Measurements from ENCODE around the gene ATP8A1.

DNA sequence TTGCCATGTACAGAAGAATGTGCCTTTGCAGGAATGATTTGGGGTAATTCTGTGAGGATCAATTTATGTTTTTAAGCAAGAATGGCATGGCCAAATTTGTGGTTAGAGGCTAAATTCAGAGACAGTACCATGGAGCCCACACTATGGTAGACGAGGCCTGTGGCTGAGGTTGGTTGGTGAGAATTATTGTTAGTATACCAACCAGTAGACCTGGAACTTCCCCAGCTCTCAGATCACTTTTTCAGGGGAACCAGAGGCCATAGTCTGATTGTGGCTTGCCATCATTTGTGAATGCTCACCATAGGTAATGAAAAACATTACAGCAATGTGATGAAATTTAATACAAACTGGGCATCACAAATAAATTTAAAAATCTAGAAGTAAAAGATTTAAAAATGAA lies 203.3 kb downstream of the ATP8A1 start:
- TF ChIP-seq, protein P1, sequence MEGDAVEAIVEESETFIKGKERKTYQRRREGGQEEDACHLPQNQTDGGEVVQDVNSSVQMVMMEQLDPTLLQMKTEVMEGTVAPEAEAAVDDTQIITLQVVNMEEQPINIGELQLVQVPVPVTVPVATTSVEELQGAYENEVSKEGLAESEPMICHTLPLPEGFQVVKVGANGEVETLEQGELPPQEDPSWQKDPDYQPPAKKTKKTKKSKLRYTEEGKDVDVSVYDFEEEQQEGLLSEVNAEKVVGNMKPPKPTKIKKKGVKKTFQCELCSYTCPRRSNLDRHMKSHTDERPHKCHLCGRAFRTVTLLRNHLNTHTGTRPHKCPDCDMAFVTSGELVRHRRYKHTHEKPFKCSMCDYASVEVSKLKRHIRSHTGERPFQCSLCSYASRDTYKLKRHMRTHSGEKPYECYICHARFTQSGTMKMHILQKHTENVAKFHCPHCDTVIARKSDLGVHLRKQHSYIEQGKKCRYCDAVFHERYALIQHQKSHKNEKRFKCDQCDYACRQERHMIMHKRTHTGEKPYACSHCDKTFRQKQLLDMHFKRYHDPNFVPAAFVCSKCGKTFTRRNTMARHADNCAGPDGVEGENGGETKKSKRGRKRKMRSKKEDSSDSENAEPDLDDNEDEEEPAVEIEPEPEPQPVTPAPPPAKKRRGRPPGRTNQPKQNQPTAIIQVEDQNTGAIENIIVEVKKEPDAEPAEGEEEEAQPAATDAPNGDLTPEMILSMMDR (IDR thresholded peaks at IDR 0.05; ENCODE audit: borderline replicate concordance, extremely low read depth, low read length, poor library complexity, severe bottlenecking), result no peak
- TF ChIP-seq EZH2 (IDR thresholded peaks at IDR 0.05; ENCODE audit: borderline replicate concordance, low read depth, low read length, severe bottlenecking), result no peak
